ENCODE data around the gene GPR37L1. TPM values are rescaled to one million over a fixed set of nuclear protein-coding genes. Genes with fewer than 3 reads are reported as not detected.
A peak's percentile ranks its signal among the peaks of the same experiment; 100 is the strongest.
"Not testable (repeated sequence)": the region's sequence is repeated elsewhere in the genome, so short reads cannot be mapped to it uniquely, and the experiment has no call there.

Gene GPR37L1
- total RNA-seq, 2 experiments from 2014 or later, result not detected

DNA sequence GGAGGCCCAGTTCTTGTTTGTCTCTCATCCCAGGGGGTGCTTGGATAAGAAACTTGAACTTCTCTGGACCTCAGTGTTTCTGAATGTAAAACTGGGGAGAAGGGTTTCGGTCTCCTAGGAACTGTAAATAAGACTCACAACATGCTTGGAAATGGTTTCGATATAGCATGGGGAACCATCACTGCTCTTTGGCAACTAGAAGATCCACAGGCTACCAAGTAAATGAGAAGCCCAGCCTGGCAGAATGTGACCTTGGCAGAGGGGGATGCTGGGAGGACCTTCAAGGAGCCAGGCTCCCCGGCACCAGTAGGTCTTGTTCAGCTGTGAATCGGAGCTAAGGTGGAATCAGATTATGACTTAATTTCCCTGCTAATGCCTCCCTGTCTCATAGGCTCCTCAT lies 18.1 kb downstream of the GPR37L1 start:
- no peaks in the 10 kb centered on the region for H3K9me3 Mint-ChIP-seq
- H3K27me3 Mint-ChIP-seq, result no peaks in the 10 kb centered on the region
- CTCF ChIA-PET, result no interaction called here
- ATAC-seq (ENCODE audit: poor library complexity) (no peak), DNase-seq (no peak)
- H3K4me3 Mint-ChIP-seq, result peak overlapping the region; percentile 69
- peaks cover 39% of the 10 kb centered on the region for H3K4me1 ChIP-seq (ENCODE audit: insufficient read depth, low read length)
- H3K36me3 ChIP-seq (ENCODE audit: insufficient read depth, low read length), result peaks cover 31% of the 10 kb centered on the region
- no peaks in the 10 kb centered on the region for H3K9me3 ChIP-seq (ENCODE audit: control insufficient read depth in 1 of 2, insufficient read depth in 1 of 2, low read length in 2 of 2)
- no peaks in the 10 kb centered on the region for H3K27me3 ChIP-seq (ENCODE audit: control insufficient read depth in 1 of 2, insufficient read depth in 2 of 2, low read length in 2 of 2)
- H3K27ac ChIP-seq (ENCODE audit: low read depth in 1 of 2, low read length in 2 of 2), result no peak overlapping the region
- H3K36me3 Mint-ChIP-seq (ENCODE audit: low read depth), result peaks cover 35% of the 10 kb centered on the region
- TF ChIP-seq, protein P1, sequence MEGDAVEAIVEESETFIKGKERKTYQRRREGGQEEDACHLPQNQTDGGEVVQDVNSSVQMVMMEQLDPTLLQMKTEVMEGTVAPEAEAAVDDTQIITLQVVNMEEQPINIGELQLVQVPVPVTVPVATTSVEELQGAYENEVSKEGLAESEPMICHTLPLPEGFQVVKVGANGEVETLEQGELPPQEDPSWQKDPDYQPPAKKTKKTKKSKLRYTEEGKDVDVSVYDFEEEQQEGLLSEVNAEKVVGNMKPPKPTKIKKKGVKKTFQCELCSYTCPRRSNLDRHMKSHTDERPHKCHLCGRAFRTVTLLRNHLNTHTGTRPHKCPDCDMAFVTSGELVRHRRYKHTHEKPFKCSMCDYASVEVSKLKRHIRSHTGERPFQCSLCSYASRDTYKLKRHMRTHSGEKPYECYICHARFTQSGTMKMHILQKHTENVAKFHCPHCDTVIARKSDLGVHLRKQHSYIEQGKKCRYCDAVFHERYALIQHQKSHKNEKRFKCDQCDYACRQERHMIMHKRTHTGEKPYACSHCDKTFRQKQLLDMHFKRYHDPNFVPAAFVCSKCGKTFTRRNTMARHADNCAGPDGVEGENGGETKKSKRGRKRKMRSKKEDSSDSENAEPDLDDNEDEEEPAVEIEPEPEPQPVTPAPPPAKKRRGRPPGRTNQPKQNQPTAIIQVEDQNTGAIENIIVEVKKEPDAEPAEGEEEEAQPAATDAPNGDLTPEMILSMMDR (IDR thresholded peaks at IDR 0.05), result no peak
- POLR2A ChIA-PET, result interaction anchor here (0.6 kb wide), 1 partner anchor 22 kb away, joined by 4 read pairs; no protein-coding TSS in a partner anchor
- peak overlapping the region; percentile 62 for H3K27ac Mint-ChIP-seq
- H3K4me1 Mint-ChIP-seq (ENCODE audit: low read depth), result peaks cover 53% of the 10 kb centered on the region
- H3K4me3 ChIP-seq (ENCODE audit: low read length), result no peak overlapping the region
- intact Hi-C loops (cut with DNase I, micrococcal nuclease), result loop anchor here in 1 of 2 experiments (10.0 kb wide), 2 partner anchors 744 to 986 kb away; partner anchors contain the start of genes RABIF and TMEM9

DNA sequence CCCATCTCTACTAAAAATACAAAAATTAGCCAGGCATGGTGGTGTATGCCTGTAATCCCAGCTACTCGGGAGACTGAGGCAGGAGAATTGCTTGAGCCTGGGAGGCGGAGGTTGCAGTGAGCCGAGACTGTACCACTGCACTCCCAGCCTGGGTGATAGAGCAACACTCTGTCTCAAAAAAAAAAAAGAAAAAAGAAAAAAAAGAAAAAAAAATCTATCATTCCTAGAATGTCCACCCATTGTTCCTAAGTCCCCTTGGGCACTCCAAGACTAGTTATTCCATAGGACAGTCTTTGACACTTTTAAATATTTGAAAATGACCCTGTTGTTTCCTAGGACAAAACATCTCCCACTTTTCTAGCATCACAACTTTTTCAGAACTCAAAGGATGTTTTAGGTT lies 18.8 kb downstream of the GPR37L1 start:
- Mint-ChIP-seq H3K4me1 (ENCODE audit: low read depth) (peaks cover 58% of the 10 kb centered on the region), H3K27ac (peak overlapping the region; percentile 84), H3K36me3 (ENCODE audit: low read depth) (peaks cover 37% of the 10 kb centered on the region)
- H3K9me3 ChIP-seq (ENCODE audit: control insufficient read depth in 1 of 2, insufficient read depth in 1 of 2, low read length in 2 of 2); H3K27me3 ChIP-seq (ENCODE audit: control insufficient read depth in 1 of 2, insufficient read depth in 2 of 2, low read length in 2 of 2); CTCF ChIA-PET; H3K27me3 Mint-ChIP-seq; H3K4me3 ChIP-seq (ENCODE audit: low read length); ATAC-seq (ENCODE audit: poor library complexity); H3K4me3 Mint-ChIP-seq; H3K27ac ChIP-seq (ENCODE audit: low read depth in 1 of 2, low read length in 2 of 2); H3K9me3 Mint-ChIP-seq; DNase-seq: not testable (repeated sequence)
- H3K4me1 ChIP-seq (ENCODE audit: insufficient read depth, low read length), result peaks cover 40% of the 10 kb centered on the region
- intact Hi-C loops (cut with DNase I, micrococcal nuclease), result loop anchor here in 1 of 2 experiments (10.0 kb wide), 2 partner anchors 743 to 987 kb away; partner anchors contain the start of genes RABIF and TMEM9
- H3K36me3 ChIP-seq (ENCODE audit: insufficient read depth, low read length), result peaks cover 31% of the 10 kb centered on the region
- POLR2A ChIA-PET, result interaction anchor here (0.6 kb wide), 1 partner anchor 21 kb away, joined by 4 read pairs; no protein-coding TSS in a partner anchor

DNA sequence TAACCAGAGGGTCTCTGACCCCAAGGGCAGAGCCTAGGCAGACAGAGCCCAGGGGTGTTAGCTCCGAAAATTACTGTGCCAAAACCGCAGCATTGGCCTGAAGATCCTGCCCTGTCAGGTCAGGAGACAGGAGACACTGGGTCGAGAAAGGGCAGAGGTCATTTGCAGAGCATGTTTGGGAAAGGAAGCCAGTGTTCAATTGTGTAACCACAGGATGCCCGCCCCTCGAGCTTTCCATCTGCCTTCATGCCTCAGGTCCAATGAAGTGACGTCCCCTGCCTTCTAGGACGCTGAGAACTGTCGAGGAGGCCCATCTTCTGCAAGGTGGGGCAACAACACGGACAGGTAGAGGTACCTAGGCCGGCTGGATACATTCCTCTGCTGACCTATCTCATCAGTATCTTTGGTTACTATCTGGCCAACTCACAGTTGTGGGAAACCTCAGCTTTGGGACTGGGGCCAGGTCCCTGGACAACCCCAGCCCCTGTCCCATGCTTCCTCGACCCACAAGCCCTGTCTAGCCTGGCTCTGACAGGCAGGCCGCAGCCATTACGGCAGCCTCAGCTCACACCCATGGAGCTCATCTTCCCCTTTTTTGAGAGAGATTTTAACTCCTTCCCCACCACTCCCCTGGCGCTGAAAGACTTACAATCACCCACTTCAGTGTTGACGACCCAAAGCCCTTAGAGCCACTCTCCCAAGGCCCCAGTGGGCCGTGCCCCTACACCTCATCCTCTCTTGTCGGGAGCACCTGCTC lies 20.5 kb downstream of the GPR37L1 start:
- H3K36me3 ChIP-seq (ENCODE audit: insufficient read depth, low read length), result peaks cover 37% of the 10 kb centered on the region
- TF ChIP-seq, protein P1 (IDR thresholded peaks at IDR 0.05), result no peak
- ATAC-seq (ENCODE audit: poor library complexity), result peak; percentile 41
- H3K4me1 ChIP-seq (ENCODE audit: insufficient read depth, low read length), result peaks cover 40% of the 10 kb centered on the region
- ChIA-PET CTCF (interaction anchor here (1.6 to 4.0 kb wide), 3 partner anchors 8 to 17 kb away, joined by 5 to 15 read pairs (median 8); partner anchors contain the start of gene PTPN7), POLR2A (interaction anchor here (1.0 to 6.4 kb wide), 3 partner anchors 12 to 188 kb away, joined by 4 to 66 read pairs (median 5); partner anchors contain the start of genes PTPN7 and TIMM17A)
- no peaks in the 10 kb centered on the region for H3K27me3 ChIP-seq (ENCODE audit: control insufficient read depth in 1 of 2, insufficient read depth in 2 of 2, low read length in 2 of 2)
- Mint-ChIP-seq H3K27me3 (no peaks in the 10 kb centered on the region), H3K9me3 (no peaks in the 10 kb centered on the region), H3K4me1 (ENCODE audit: low read depth) (peaks cover 53% of the 10 kb centered on the region), H3K27ac (peak overlapping the region; percentile 84), H3K4me3 (peak overlapping the region; percentile 96), H3K36me3 (ENCODE audit: low read depth) (peaks cover 33% of the 10 kb centered on the region)
- H3K9me3 ChIP-seq (ENCODE audit: control insufficient read depth in 1 of 2, insufficient read depth in 1 of 2, low read length in 2 of 2), result no peaks in the 10 kb centered on the region
- DNase-seq, result peak in 5 of 14 experiments; percentile 8 to 57 (median 44)
- intact Hi-C loops (cut with DNase I, micrococcal nuclease), result loop anchor here in 1 of 2 experiments (10.0 kb wide), 2 partner anchors 742 to 988 kb away; partner anchors contain the start of genes RABIF and TMEM9
- peak overlapping the region; percentile 89 for H3K4me3 ChIP-seq (ENCODE audit: low read length)
- peak overlapping the region; percentile 69 to 71 for H3K27ac ChIP-seq (ENCODE audit: low read depth in 1 of 2, low read length in 2 of 2)
